SKM-1 treated with dmso at 0.1 percent for 144 hours (cell line): ENCODE measurements around the gene CAPN15.
"Not testable (repeated sequence)": the region's sequence is repeated elsewhere in the genome, so short reads cannot be mapped to it uniquely, and the experiment has no call there.

ENCODE experiments used
- DNase-seq: peaks from one replicate; lab custom pipeline; 2025; ENCODE audit not compliant: unreplicated experiment; lab: John Stamatoyannopoulos, UW

The CAPN15 gene

DNA sequence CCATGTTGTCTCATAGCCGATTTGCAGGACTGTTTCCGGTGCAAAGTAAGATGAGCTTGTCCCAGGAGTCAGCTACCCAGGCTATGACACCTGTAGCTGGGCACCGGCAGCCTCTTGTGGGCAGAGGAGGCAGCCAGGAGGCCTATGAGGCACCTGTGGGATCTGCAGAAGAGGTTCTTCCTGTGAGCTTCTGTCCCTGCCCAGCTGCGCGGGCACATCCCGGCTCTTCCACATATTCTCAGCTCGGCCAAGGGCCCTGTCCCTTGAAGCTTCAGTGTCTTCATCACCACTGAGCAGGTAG lies 21.3 kb upstream of the CAPN15 start:
- DNase-seq, result no peak

DNA sequence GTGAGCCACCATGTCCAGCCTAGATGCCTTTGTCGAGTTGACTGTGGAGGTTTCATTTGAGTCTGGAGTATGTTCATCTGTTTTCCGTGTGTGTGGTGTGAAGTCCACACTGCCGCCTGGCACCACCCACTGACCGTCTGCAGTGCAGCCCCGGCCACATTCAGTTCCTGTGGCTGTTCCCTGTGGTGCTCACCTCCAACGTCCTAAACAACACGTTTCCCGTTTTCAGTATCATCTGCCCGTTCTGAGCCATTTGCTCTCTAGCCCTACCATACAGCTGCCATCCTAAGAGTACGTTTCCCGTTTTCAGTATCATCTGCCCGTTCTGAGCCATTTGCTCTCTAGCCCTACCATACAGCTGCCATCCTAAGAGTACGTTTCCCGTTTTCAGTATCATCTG lies 20.0 kb upstream of the CAPN15 start:
- not testable (repeated sequence) for DNase-seq

GRCh38 chr16:507996-508395 lies 19.5 kb upstream of the CAPN15 start:
- DNase-seq, result no peak

DNA sequence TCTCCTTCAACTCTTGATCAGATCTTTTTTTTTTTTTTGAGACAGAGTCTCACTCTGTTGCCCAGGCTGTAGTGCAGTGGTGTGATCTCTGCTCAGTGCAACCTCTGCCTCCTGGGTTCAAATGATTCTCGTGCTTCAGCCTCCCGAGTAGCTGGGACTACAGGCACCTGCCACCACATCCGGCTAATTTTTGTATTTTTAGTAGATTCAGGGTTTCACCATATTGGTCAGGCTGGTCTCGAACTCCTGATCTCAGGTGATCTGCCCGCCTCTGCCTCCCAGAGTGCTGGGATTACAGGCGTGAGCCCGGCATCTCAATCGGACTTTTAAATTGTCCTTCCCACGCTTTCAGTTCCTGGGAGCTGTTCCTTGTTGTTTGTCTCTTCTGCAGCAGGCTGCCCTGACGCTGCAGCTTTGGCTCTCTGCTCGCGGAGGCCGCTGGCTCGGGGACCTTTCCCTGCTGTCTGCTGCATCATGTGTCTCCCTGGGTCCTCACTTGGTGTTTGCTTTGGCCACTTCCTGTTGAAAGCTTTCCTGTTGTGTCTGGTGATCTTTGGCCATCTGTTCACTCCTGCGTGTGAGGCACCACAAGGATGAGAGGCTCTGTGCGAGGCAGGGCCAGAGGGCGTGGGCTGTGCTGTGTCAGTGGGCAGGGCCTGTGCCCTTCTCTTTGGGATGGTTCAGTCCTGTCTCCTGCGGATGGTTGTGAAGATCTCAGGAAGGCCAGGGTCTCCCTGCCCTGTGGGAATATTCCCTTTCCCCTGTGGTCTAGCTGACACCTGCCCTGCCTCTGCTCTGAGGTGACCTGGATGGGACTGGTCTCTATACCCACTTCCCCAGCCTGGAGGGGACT lies 18.4 kb upstream of the CAPN15 start:
- DNase-seq, result no peak

- no peak for DNase-seq
Observed at GRCh38 chr16:510066-510825, 17.3 kb upstream of the CAPN15 start.

- DNase-seq, result no peak
Observed at GRCh38 chr16:512802-513201, 14.7 kb upstream of the CAPN15 start.

GRCh38 chr16:513950-514349 lies 13.6 kb upstream of the CAPN15 start:
- DNase-seq, result no peak

DNA sequence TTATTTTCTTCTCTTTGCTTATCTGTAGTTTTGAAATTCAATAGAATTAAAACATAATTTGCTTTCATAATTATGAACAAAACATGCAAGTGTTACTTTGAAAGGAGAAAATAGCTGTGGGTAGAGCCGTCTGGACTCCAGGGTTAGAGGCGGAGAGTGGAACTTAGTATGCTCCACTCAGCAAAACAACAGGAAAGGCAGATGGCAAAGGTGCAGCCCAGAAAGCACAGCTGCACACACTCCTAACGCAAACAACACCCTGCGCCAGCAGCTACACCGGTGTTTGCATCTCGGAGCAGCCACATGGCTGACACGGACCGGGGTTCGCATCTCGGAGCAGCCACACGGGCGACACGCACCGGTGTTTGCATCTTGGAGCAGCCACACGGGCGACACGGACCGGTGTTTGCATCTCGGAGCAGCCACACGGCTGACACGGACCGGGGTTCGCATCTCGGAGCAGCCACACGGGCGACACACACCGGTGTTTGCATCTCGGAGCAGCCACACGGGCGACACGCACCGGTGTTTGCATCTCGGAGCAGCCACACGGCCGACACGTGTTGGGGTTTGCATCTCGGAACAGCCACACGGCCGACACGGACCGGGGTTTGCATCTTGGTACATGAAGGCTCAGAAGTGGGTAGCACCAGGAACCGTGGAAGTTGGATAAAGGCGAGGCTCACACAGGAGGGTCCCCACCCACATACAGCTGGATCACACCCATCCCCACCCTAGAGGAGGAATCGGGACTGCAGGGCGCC lies 12.2 kb upstream of the CAPN15 start:
- no peak for DNase-seq

DNA sequence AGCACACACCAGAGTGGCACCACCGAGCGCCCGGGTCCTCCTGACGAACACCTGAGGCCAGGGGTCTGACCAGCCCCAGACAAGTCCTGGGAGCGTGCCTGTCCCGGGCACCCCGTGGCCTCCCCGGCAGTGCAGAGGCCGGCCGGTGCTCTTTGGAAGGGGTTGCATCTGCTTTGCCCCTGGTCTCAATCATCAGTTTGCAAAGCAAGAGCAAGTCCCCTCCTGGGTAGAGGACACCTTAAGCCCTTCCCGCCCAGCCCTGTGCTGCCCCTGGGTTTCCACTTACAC lies 11.6 kb upstream of the CAPN15 start:
- DNase-seq, result no peak

DNA sequence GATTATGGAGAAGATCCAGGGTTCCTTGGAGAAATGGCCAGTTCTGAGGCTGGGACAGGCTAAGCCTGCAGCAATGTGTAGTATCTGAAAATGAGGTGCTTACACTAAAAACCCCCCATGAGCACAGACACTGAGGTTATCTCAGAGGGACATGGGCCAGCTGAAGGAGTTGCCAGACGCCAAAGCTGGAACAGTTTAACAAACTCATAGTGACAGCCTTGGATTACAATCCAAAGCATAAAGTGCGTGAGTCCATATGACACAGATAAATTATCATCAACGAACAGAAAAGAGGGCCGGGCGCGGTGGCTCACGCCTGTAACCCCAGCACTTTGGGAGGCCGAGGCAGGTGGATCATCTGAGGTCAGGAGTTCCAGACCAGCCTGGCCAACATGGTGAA lies 11.2 kb upstream of the CAPN15 start:
- DNase-seq, result no peak

DNA sequence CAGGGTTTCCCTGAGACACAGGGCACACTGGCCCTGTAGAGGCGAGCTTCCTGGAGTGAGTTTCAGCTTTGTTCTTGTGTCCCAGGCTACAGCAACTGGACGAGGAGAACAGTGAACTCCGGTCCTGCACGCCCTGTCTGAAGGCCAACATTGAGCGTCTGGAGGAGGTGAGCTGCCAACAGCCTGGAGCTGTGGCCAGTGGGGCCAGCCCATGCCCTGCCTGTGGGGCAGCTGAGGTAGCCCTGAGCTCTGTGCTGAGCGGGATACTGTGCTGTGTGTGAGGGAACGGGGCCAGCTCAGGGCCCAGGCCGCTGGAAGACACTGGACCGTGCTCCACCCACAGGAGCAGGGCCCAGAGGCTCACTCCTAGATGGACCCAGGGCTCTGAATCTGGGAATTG lies 8.7 kb upstream of the CAPN15 start:
- DNase-seq, result no peak

DNA sequence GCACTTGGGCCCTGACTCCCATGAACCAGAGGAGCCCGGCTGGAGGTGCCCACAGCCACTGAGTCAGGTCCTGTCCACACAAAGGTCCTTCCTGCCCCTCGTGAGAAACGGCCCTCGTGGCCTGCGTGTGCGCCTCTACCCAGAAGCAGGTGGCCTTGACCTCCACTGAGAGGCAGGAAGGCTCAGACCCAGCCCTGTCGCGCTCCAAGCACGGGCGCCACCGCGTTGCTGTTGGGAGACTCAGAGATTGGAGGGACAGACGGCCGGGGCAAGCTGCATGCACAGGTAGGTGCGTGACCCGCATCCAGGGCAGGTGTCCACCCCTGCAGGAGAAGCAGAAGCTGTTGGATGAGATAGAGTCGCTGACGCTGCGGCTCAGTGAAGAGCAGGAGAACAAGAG lies 8.1 kb upstream of the CAPN15 start:
- no peak for DNase-seq

- no peak for DNase-seq
Observed at GRCh38 chr16:519841-520687, 7.4 kb upstream of the CAPN15 start.

GRCh38 chr16:520847-521246 lies 6.7 kb upstream of the CAPN15 start:
- DNase-seq, result no peak

DNA sequence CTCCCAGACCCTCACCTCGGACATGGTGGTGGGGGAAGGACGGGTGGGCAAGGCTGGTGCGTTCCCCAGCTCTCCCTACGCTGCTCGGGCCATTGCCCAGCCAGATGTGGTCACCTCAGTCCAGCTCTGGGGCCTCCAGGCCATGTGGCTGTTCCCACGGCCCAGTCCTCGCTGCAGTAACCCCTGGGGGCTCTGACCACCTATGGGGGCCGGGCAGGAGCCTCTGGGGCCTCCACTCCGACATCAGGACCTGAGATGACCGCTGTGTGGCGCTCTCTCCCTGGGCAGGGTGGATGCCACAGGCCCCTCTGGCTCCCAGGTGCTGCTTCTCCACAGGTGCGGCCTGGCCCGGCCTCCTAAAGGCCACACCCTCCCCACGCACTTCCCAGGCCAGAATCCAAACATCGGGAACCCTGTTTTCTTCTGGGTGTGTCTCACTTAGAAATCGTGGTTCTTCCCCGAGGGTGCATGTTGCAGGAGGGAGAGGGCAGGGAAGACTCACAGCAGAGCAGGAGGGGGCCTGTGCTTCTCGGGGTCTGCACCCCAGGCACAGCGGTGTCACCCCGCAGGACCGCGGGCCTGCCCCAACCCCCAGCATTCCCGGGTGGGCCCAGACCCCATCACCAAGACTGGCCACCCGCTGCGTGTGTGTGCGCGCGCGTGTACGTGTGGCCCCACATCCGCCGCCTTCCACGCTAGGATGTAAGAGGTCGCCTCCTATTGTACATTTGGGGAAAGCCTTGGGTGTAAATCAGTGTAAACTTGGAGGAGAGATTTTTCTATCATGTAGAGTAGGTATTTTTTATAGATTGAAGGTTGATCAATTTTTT lies 5.9 kb upstream of the CAPN15 start:
- no peak for DNase-seq

GRCh38 chr16:522320-523096 lies 5.0 kb upstream of the CAPN15 start:
- DNase-seq, result no peak

- DNase-seq, result no peak
Observed at GRCh38 chr16:523097-523741, 4.3 kb upstream of the CAPN15 start.

DNA sequence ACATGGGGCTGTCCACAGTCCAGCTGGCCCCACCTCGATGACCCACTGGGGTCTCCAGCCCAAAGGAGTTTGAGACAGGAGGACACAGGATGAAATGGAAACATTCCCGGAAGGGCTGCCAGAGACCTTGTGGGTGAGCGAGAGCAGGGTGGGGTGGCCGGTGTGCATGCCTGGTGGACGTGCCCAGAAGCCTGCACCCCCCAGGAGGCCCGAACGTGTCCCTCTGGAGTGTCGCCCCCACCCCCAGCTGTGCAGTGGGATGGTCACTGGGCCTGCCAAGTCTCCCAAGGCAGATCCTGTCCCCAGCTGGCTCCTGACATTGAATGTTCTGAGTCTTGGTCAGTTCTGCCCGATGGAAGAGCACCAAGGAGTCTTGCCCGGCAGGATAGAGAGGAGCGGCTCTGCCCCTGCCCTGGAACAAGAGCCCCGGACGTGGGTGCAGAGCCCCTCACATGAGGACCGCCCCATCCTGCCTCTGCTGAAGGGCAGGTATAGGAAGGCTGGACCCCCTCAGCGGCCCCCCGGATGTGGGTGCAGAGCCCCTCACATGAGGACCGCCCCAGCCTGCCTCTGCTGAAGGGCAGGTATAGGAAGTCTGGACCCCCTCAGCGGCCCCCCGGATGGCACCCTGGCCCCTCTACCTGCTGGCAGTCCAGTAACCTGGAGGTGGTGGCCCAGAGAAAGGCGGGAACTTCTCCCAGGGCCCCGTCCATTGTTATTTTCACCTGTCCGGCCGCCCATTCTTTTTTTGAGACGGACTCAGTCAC lies 3.1 kb upstream of the CAPN15 start:
- no peak for DNase-seq
